IMR-90 (cell line): ENCODE measurements around the gene RERE. TPM values are rescaled to one million over a fixed set of nuclear protein-coding genes. Genes with fewer than 3 reads are reported as not detected.
A peak's percentile ranks its signal among the peaks of the same experiment; 100 is the strongest.

ENCODE experiments used
- ATAC-seq: fragments of 200-7000 bp; cut with Tn5 transposase; 2 replicates; pipeline ENCODE4 v1.9.1; 2020; ENCODE audit warnings: low read depth, mild to moderate bottlenecking, moderate library complexity
- BruUV-seq: library from RNA; stranded (reverse); fragments of 400-500 nt; replicated peaks from 2 replicates; lab custom pipeline; 2021; lab: Mats Ljungman, UMichigan
- CTCF ChIA-PET: fragments of 300-600 bp; formaldehyde crosslinking; extraction: SDS; loops from one replicate; lab custom pipeline; 2021; ENCODE audit warnings: antibody characterized with exemption; lab: Yijun Ruan, JAX
- POLR2A ChIA-PET: fragments of 300-600 bp; sonication (Branson Sonifier 250); formaldehyde crosslinking; loops from one replicate; lab custom pipeline; 2022; ENCODE audit warnings: antibody characterized with exemption; ENCODE audit not compliant: unreplicated experiment; lab: Charles Lee
- DNase-seq: peaks from one replicate; pipeline ENCODE4 v3.0.0; 2013
- H2AFZ ChIP-seq: replicated peaks from 2 replicates; pipeline ENCODE3; 2013; ENCODE audit warnings: low read length, mild to moderate bottlenecking; ENCODE audit not compliant: poor library complexity
- H2AK5ac ChIP-seq: 2 replicates; pipeline ENCODE4 v1.6.1; 2013; ENCODE audit warnings: low read depth, low read length, inconsistent platforms
- H2AK9ac ChIP-seq: replicated peaks from 2 replicates; pipeline ENCODE3; 2013; ENCODE audit warnings: mild to moderate bottlenecking, low read depth, low read length, moderate library complexity; ENCODE audit not compliant: poor library complexity
- H2BK120ac ChIP-seq: 2 replicates; pipeline ENCODE4 v1.6.1; 2013; ENCODE audit warnings: low read depth, low read length, inconsistent platforms
- H2BK15ac ChIP-seq: 3 replicates; pipeline ENCODE4 v1.6.1; 2013; ENCODE audit warnings: low read depth, low read length, inconsistent platforms
- H2BK20ac ChIP-seq: 2 replicates; pipeline ENCODE4 v1.6.1; 2013; ENCODE audit warnings: low read depth, mild to moderate bottlenecking, inconsistent platforms, low read length, moderate library complexity
- H2BK5ac ChIP-seq: 2 replicates; pipeline ENCODE4 v1.6.1; 2013; ENCODE audit warnings: mild to moderate bottlenecking, low read depth, low read length, inconsistent platforms; ENCODE audit not compliant: poor library complexity, severe bottlenecking
- H3K14ac ChIP-seq: replicated peaks from 2 replicates; pipeline ENCODE4 v1.6.1; 2013; ENCODE audit warnings: low read depth, low read length, inconsistent platforms
- H3K18ac ChIP-seq: 2 replicates; pipeline ENCODE4 v1.6.1; 2013; ENCODE audit warnings: low read depth, low read length, control low read depth
- H3K23ac ChIP-seq: 2 replicates; pipeline ENCODE4 v1.6.1; 2013; ENCODE audit warnings: low read depth, low read length, inconsistent platforms
- H3K27ac ChIP-seq: 2 replicates; pipeline ENCODE4 v1.5.1; 2013; ENCODE audit warnings: mild to moderate bottlenecking, control low read depth, low read length; ENCODE audit not compliant: insufficient read depth
- H3K27me3 ChIP-seq: 2 replicates; pipeline ENCODE4 v1.6.1; 2013; ENCODE audit warnings: low read length; ENCODE audit not compliant: control insufficient read depth, insufficient read depth
- H3K36me3 ChIP-seq: 2 replicates; pipeline ENCODE4 v1.6.1; 2013; ENCODE audit warnings: low read length, mixed read lengths; ENCODE audit not compliant: control insufficient read depth, insufficient read depth
- H3K4ac ChIP-seq: 2 replicates; pipeline ENCODE4 v1.6.1; 2013; ENCODE audit warnings: low read depth, low read length, inconsistent platforms
- H3K4me1 ChIP-seq: 2 replicates; pipeline ENCODE4 v1.6.1; 2013; ENCODE audit warnings: low read length, mixed read lengths; ENCODE audit not compliant: control insufficient read depth, insufficient read depth
- H3K4me2 ChIP-seq: 2 replicates; pipeline ENCODE4 v1.6.1; 2013; ENCODE audit warnings: low read depth, mild to moderate bottlenecking, control low read depth, low read length, moderate library complexity
- H3K4me3 ChIP-seq: 2 replicates; pipeline ENCODE4 v1.5.1; 2013; ENCODE audit warnings: low read depth, mild to moderate bottlenecking, control low read depth, low read length, moderate library complexity; ENCODE audit not compliant: insufficient read depth
- H3K56ac ChIP-seq: 2 replicates; pipeline ENCODE4 v1.6.1; 2013; ENCODE audit warnings: low read length, inconsistent platforms; ENCODE audit not compliant: insufficient read depth; ENCODE audit errors: extremely low read depth
- H3K79me1 ChIP-seq, 2 experiments: 2 replicates each; pipeline ENCODE4 v1.6.1; 2013; ENCODE audit warnings: low read length in 2 of 2, inconsistent platforms in 1 of 2, low read depth in 1 of 2
- H3K9ac ChIP-seq: 2 replicates; pipeline ENCODE4 v1.6.1; 2013; ENCODE audit warnings: low read depth, low read length, control low read depth
- H3K9me1 ChIP-seq: 2 replicates; pipeline ENCODE4 v1.6.1; 2013; ENCODE audit warnings: low read length, inconsistent platforms; ENCODE audit not compliant: insufficient read depth
- H3K9me3 ChIP-seq: 2 replicates; pipeline ENCODE4 v1.6.1; 2013; ENCODE audit warnings: low read length; ENCODE audit not compliant: control insufficient read depth, insufficient read depth
- H4K20me1 ChIP-seq: 2 replicates; pipeline ENCODE4 v1.6.1; 2013; ENCODE audit warnings: low read length, inconsistent platforms; ENCODE audit not compliant: insufficient read depth
- H4K5ac ChIP-seq: 2 replicates; pipeline ENCODE4 v1.6.1; 2013; ENCODE audit warnings: mild to moderate bottlenecking, low read depth, low read length, control low read depth
- H4K8ac ChIP-seq, 2 experiments: 2 replicates each; pipeline ENCODE4 v1.6.1; 2013; ENCODE audit warnings: low read depth in 2 of 2, low read length in 2 of 2, control low read depth in 1 of 2, inconsistent platforms in 1 of 2
- H4K91ac ChIP-seq: 2 replicates; pipeline ENCODE4 v1.6.1; 2013; ENCODE audit warnings: low read depth, low read length, inconsistent platforms; ENCODE audit not compliant: insufficient read depth
- CEBPB ChIP-seq: IDR thresholded peaks from 2 replicates; pipeline ENCODE4 v1.6.1; 2012; ENCODE audit warnings: low read depth, low read length, improper control_type of control experiment
- SMC3 ChIP-seq: fragments of 150-350 bp; IDR thresholded peaks from 2 replicates; pipeline ENCODE4 v1.6.1; 2016; ENCODE audit warnings: low read depth, mild to moderate bottlenecking, antibody characterized with exemption, low read length, moderate library complexity
- WGBS, 2 experiments: methylation state at CpG; one replicate each; pipeline versions ENCODE4 v1.1.5 to v1.1.7; 2013; ENCODE audit warnings: missing lambda C conversion rate in 2 of 2; ENCODE audit not compliant: insufficient read length in 1 of 2; ENCODE audit errors: extremely low coverage in 2 of 2; 5-methylcytosine and 5-hydroxymethylcytosine counted together
- dilution Hi-C: fragments of 300-500 bp; cut with HindIII; formaldehyde crosslinking; loops from one replicate; pipeline ENCODE4 v1.14.3; 2018; ENCODE audit warnings: low sequenced_read_pairs; ENCODE audit not compliant: unreplicated experiment
- in situ Hi-C: fragments of 300-500 bp; cut with MboI; formaldehyde crosslinking; loops from 3 replicates; pipeline ENCODE4 v1.14.3; 2019; ENCODE audit warnings: low sequenced_read_pairs, inconsistent platforms, mixed read lengths
- intact Hi-C: fragments of 100-400 bp; cut with micrococcal nuclease; formaldehyde crosslinking; loops from 2 replicates; pipeline ENCODE4 v1.10.0; 2022
- polyA plus RNA-seq, 3 experiments: library from polyadenylated mRNA; depleted of rRNA; stranded (reverse); fragments of >200 nt; gene quantifications; 2 replicates each; pipeline ENCODE4 v1.2.3, GENCODE V29; 2012; ENCODE audit warnings: low replicate concordance in 1 of 3
- total RNA-seq: library from RNA; depleted of rRNA; stranded (reverse); fragments of >200 nt; gene quantifications from 2 replicates; pipeline ENCODE4 v1.2.3, GENCODE V29; 2012

Gene RERE
- total and polyA plus RNA-seq, 2 of the 4 experiments (the other 2 are of a cell fraction): 11.5 to 25.1 TPM

DNA sequence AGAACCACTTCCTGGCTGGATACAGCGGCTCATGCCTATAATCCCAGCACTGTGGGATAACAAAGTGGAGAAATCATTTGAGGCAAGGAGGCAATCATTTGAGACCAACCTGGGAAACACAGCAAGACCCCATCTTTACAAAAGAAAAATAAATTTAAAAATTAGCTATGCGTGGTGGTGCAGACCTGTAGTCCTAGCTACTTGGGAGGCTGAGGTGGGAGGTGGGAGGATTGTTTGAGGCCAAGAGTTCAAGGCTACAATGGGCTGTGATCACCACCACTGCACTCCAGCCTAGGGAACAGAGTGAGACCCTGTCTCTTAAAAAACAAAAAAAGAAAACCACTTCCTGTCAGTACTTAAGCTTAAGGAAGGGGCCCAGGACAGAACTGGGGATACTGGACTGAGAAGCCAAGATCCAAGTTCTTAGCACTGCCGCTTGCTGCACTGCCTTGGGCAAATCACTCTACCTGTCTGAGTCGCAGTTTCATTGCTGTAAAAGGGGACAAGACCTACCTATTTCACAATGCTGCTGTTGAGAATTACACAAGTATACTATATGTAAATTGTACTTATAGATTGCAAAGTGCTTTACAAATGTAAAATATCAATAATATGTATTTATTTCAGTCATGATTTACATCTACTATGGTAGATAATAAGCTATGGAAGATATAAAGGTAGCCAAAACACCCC lies 154.9 kb downstream of the RERE start:
- 0 out of 2 replicates have a peak overlapping the region, but pooled peaks have one; percentile 51 for H3K56ac ChIP-seq
- H3K36me3 ChIP-seq: no peaks in the 10 kb centered on the region
- H2BK15ac ChIP-seq: peak overlapping the region; percentile 47; the same call in 2 of the 3 replicates
- H3K9me1 ChIP-seq: peaks cover 37% of the 10 kb centered on the region
- peak overlapping the region; percentile 89 for H2AK5ac ChIP-seq
- no peak overlapping the region for H2AK9ac ChIP-seq
- POLR2A ChIA-PET: no interaction called here
- no peak overlapping the region for H3K4me3 ChIP-seq
- peaks cover 39 to 81% of the 10 kb centered on the region in 2 experiments for H3K79me1 ChIP-seq
- TF ChIP-seq CEBPB: peak; percentile 33; the same call in 1 of the 2 replicates
- no peak for TF ChIP-seq SMC3
- H3K4me2 ChIP-seq: no peak overlapping the region
- peak overlapping the region; percentile 67 for H3K27ac ChIP-seq
- peaks cover 72% of the 10 kb centered on the region for H4K20me1 ChIP-seq
- peak overlapping the region; percentile 71 for H3K18ac ChIP-seq
- CTCF ChIA-PET: no interaction called here
- peak overlapping the region; percentile 44 for H3K23ac ChIP-seq
- in situ Hi-C loops (no loop called here), intact Hi-C loops (loop anchor here (10.0 kb wide), 1 partner anchor 288 kb away; no protein-coding TSS in a partner anchor), dilution Hi-C loops (no loop called here)
- no TSS peak for BruUV-seq
- peak overlapping the region; percentile 35 for H3K14ac ChIP-seq
- H2BK120ac ChIP-seq: peak overlapping the region; percentile 47; the same call in 1 of the 2 replicates
- peak overlapping the region; percentile 34; the same call in 1 of the 2 replicates for H4K91ac ChIP-seq
- no peaks in the 10 kb centered on the region for H3K9me3 ChIP-seq
- DNase-seq (no peak), ATAC-seq (no peak)
- H3K9ac ChIP-seq: no peak overlapping the region; the same call in 1 of the 2 replicates
- peak overlapping the region; percentile 91 for H2BK5ac ChIP-seq
- peak overlapping the region; percentile 72 for H3K4ac ChIP-seq
- no CpG with 5 or more reads among the region's 4 CpGs for WGBS, 2 experiments
- no peak overlapping the region for H2AFZ ChIP-seq
- H3K27me3 ChIP-seq: no peaks in the 10 kb centered on the region
- H3K4me1 ChIP-seq: peaks cover 38% of the 10 kb centered on the region
- H4K5ac ChIP-seq: no peak overlapping the region; the same call in 1 of the 2 replicates
- H4K8ac ChIP-seq: peak overlapping the region; percentile 57 to 60; a peak in 3 of 4 replicates
- peak overlapping the region; percentile 50; the same call in 1 of the 2 replicates for H2BK20ac ChIP-seq
